ENCODE data around the gene LSM14A.

LSM14A gene

GRCh38 chr19:34224996-34225658, 52.8 kb downstream of the LSM14A start:
- H3K27me3 Mint-ChIP-seq, result no peaks in the 10 kb centered on the region
- H3K27ac Mint-ChIP-seq, result peak overlapping the region; percentile 77

DNA sequence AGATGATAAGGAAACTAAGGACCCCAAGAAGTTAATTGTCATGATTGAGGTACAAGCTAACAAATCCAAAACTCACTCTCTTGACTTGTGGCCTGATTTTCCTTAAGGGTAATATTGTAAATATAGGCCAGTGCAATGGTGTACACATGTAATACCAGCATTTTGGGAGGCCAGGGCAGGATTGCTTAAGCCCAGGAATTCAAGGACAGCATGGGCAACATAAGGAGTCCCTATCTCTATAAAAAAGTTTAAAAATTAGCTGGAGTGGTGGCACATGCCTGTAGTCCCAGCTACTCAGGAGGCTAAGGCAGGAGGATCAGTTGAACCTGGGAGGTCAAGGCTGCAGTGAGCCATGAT, 53.3 kb downstream of the LSM14A start:
- Mint-ChIP-seq H3K36me3 (ENCODE audit: low read depth) (peaks cover 81% of the 10 kb centered on the region), H3K4me1 (ENCODE audit: low read depth) (peaks cover 40% of the 10 kb centered on the region), H3K4me3 (peak overlapping the region; percentile 14), H3K27me3 (no peaks in the 10 kb centered on the region), H3K9me3 (no peaks in the 10 kb centered on the region), H3K27ac (peak overlapping the region; percentile 77)

More at GRCh38 chr19:34224996-34225658, 52.8 kb downstream of the LSM14A start:
- Mint-ChIP-seq H3K4me1 (ENCODE audit: low read depth) (peaks cover 44% of the 10 kb centered on the region), H3K36me3 (ENCODE audit: low read depth) (peaks cover 82% of the 10 kb centered on the region), H3K4me3 (peak overlapping the region; percentile 14), H3K9me3 (no peaks in the 10 kb centered on the region)

- Mint-ChIP-seq H3K9me3 (no peaks in the 10 kb centered on the region), H3K36me3 (ENCODE audit: low read depth) (peaks cover 83% of the 10 kb centered on the region), H3K4me3 (no peak overlapping the region), H3K27ac (peak overlapping the region; percentile 77), H3K27me3 (no peaks in the 10 kb centered on the region), H3K4me1 (ENCODE audit: low read depth) (peaks cover 38% of the 10 kb centered on the region)
Observed at GRCh38 chr19:34226036-34226435, 53.7 kb downstream of the LSM14A start.

- Mint-ChIP-seq H3K4me3 (no peak overlapping the region), H3K27me3 (no peaks in the 10 kb centered on the region), H3K36me3 (ENCODE audit: low read depth) (peaks cover 62% of the 10 kb centered on the region), H3K27ac (no peak overlapping the region), H3K9me3 (no peaks in the 10 kb centered on the region), H3K4me1 (ENCODE audit: low read depth) (peaks cover 55% of the 10 kb centered on the region)
Observed at GRCh38 chr19:34228347-34228746, 56.0 kb downstream of the LSM14A start.

- Mint-ChIP-seq H3K27ac (no peak overlapping the region), H3K27me3 (no peaks in the 10 kb centered on the region), H3K36me3 (ENCODE audit: low read depth) (peaks cover 60% of the 10 kb centered on the region), H3K4me1 (ENCODE audit: low read depth) (peaks cover 52% of the 10 kb centered on the region), H3K9me3 (no peaks in the 10 kb centered on the region), H3K4me3 (no peak overlapping the region)
Observed at GRCh38 chr19:34228762-34229161, 56.5 kb downstream of the LSM14A start.

DNA sequence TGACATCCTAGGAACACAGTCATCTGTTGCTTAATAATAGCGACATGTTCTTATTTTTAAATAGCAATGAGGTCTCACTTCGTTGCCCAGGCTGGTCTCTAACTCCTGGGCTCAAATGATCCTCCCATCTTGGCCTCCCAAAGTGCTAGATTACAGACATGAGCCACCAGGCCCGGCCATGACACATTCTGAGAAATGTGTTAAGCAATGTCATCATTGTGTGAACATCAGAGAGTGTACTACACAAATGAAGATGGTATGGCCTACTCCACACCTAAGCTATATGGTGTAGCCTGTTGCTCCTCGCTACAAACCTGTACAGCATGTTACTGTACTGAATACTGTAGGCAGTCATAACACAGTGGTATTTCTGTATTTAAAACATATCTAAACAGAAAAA, 57.4 kb downstream of the LSM14A start:
- no peaks in the 10 kb centered on the region for H3K9me3 Mint-ChIP-seq
- H3K27ac Mint-ChIP-seq, result peak overlapping the region; percentile 7
- H3K27me3 Mint-ChIP-seq, result no peaks in the 10 kb centered on the region
- H3K4me1 Mint-ChIP-seq (ENCODE audit: low read depth), result peaks cover 42% of the 10 kb centered on the region
- H3K4me3 Mint-ChIP-seq, result no peak overlapping the region
- H3K36me3 Mint-ChIP-seq (ENCODE audit: low read depth), result peaks cover 53% of the 10 kb centered on the region

DNA sequence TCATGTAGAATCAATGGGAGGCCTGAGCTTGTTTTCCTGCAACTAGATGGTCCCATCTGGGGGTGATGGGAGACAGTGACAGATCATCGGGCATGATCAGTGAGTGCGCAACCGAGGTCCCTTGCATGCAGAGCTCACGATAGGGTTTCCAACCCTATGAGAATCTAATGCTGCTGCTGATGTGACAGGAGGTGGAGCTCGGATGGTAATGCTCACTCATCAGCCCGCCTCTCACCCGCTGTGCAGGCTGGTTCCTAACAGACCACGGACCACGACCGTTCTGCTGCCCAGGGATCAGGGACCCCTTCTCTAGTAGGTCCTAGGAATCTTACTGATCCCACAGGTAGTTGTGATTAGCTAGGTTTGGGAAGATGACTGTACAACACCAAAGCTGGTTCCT, 58.5 kb downstream of the LSM14A start:
- Mint-ChIP-seq H3K27ac (no peak overlapping the region), H3K4me3 (no peak overlapping the region), H3K36me3 (ENCODE audit: low read depth) (peaks cover 45% of the 10 kb centered on the region), H3K4me1 (ENCODE audit: low read depth) (peaks cover 31% of the 10 kb centered on the region), H3K9me3 (no peaks in the 10 kb centered on the region), H3K27me3 (no peaks in the 10 kb centered on the region)

DNA sequence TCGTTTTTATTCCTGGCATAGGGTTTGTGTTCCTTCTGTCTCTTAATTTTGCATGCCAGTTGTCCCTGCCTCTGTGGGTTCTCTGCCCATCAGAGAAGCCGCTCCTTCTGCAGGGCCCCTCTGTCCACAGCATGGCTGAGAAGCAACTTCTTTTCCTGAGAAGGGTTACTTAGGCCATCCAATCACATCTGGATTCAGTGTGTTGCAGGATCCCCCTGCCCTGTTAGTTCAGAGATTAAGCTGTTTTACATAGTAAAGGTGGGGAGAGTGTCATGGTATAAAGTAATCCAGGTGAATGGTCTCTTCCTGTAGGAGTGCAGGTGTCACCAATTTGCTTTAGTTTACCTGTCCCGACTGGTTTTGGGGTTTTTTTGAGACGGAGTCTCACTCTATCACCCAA, 59.1 kb downstream of the LSM14A start:
- Mint-ChIP-seq H3K4me3 (no peak overlapping the region), H3K36me3 (ENCODE audit: low read depth) (peaks cover 45% of the 10 kb centered on the region), H3K4me1 (ENCODE audit: low read depth) (peaks cover 25% of the 10 kb centered on the region), H3K27me3 (no peaks in the 10 kb centered on the region), H3K27ac (no peak overlapping the region), H3K9me3 (no peaks in the 10 kb centered on the region)

- peak overlapping the region; percentile 54 for H3K4me3 Mint-ChIP-seq
- no peaks in the 10 kb centered on the region for H3K9me3 Mint-ChIP-seq
- peak overlapping the region; percentile 85 for H3K27ac Mint-ChIP-seq
- H3K27me3 Mint-ChIP-seq, result no peaks in the 10 kb centered on the region
- H3K4me1 Mint-ChIP-seq (ENCODE audit: low read depth), result peaks cover 19% of the 10 kb centered on the region
- H3K36me3 Mint-ChIP-seq (ENCODE audit: low read depth), result peaks cover 33% of the 10 kb centered on the region
Observed at GRCh38 chr19:34232566-34233481, 60.5 kb downstream of the LSM14A start.

GRCh38 chr19:34235425-34235940, 63.2 kb downstream of the LSM14A start:
- Mint-ChIP-seq H3K9me3 (no peaks in the 10 kb centered on the region), H3K27ac (no peak overlapping the region), H3K36me3 (ENCODE audit: low read depth) (peaks cover 9% of the 10 kb centered on the region), H3K4me1 (ENCODE audit: low read depth) (peaks cover 19% of the 10 kb centered on the region), H3K27me3 (no peaks in the 10 kb centered on the region), H3K4me3 (no peak overlapping the region)

- H3K27ac Mint-ChIP-seq, result no peak overlapping the region
- H3K27me3 Mint-ChIP-seq, result no peaks in the 10 kb centered on the region
- peaks cover 3% of the 10 kb centered on the region for H3K36me3 Mint-ChIP-seq (ENCODE audit: low read depth)
- H3K9me3 Mint-ChIP-seq, result no peaks in the 10 kb centered on the region
- no peak overlapping the region for H3K4me3 Mint-ChIP-seq
- H3K4me1 Mint-ChIP-seq (ENCODE audit: low read depth), result peaks cover 18% of the 10 kb centered on the region
Observed at GRCh38 chr19:34236035-34236987, 64.0 kb downstream of the LSM14A start.

DNA sequence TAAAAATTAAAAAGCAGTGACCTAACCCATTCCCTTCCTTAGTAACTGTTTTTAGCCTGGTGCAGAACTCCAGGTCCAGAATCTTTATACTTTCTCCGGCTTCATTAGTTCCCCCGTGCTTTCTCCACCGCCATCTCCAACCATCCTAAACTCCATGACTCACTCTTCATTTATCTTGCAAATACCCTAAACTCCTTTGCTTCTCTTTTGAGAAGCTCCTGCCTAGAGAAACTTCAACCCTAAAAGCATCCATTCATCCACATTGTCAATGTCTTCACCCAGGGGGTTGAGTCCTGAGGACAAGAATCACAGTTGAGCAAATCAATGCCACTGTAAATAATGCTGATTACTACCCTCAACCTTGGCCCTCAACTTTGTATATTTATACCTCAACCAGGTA, 65.0 kb downstream of the LSM14A start:
- H3K4me3 Mint-ChIP-seq, result no peak overlapping the region
- H3K4me1 Mint-ChIP-seq (ENCODE audit: low read depth), result peaks cover 11% of the 10 kb centered on the region
- no peaks in the 10 kb centered on the region for H3K9me3 Mint-ChIP-seq
- no peaks in the 10 kb centered on the region for H3K27me3 Mint-ChIP-seq
- H3K36me3 Mint-ChIP-seq (ENCODE audit: low read depth), result peaks cover 3% of the 10 kb centered on the region
- no peak overlapping the region for H3K27ac Mint-ChIP-seq

DNA sequence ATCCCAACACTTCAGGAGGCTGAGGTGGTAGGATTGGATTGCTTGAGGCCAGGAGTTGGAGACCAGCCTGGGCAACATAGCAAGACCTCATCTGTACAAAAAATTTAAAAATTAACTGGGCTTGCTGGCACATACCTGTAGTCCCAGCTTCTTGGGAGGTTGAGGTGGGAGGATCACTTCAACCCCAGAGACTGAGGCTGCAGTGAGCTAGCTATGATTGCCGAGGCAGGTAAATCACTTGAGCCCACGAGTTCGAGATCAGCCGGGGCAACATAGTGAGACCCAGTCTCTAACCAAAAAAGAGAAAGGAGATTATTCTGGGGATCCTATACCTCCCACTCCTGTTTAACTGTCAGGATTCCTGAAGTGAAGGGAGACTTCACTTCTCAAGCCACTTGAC, 65.6 kb downstream of the LSM14A start:
- peaks cover 3% of the 10 kb centered on the region for H3K36me3 Mint-ChIP-seq (ENCODE audit: low read depth)
- peaks cover 4% of the 10 kb centered on the region for H3K4me1 Mint-ChIP-seq (ENCODE audit: low read depth)
- H3K4me3 Mint-ChIP-seq, result no peak overlapping the region
- H3K27me3 Mint-ChIP-seq, result no peaks in the 10 kb centered on the region
- H3K9me3 Mint-ChIP-seq, result no peaks in the 10 kb centered on the region
- no peak overlapping the region for H3K27ac Mint-ChIP-seq

DNA sequence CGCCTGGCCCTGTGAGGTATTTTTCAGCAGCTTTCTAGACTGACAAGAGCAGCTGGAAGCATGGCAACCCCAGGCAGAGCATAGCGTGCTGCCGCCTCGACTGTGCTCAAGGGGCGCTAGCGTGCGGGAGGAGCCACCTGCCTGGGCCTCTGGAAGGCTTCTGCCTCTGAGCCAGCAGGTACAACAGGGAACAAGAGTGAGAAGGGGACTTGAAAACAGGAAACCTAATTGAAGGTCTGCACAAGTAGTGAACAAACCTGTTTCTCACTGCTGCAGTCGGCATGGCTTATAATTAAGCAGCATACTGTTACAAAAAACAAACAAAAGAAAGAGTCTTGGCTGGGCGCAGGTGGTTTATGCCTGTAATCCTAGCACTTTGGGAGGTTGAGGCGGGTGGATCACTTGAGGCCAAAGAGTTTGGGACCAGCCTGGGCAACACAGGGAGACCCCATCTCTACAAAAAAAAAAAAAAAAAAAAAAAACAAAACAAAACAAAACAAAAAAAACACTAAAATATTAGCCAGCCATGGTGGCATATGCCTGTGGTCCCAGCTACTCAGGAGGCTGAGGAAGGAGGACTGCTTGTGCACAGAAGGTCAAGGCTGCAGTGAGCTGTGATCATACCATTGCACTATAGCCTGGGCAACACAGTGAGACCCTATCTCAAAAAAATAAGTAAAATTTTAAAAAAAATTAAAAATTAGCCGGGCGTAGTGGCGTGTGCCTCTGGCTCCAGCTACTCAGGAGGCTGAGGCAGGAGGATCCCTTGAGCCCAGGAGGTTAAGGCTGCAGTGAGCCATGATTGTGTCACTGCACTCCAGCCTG, 69.4 kb downstream of the LSM14A start:
- Mint-ChIP-seq H3K4me1 (ENCODE audit: low read depth) (no peaks in the 10 kb centered on the region), H3K9me3 (no peaks in the 10 kb centered on the region), H3K36me3 (ENCODE audit: low read depth) (no peaks in the 10 kb centered on the region), H3K27ac (no peak overlapping the region), H3K27me3 (no peaks in the 10 kb centered on the region), H3K4me3 (no peak overlapping the region)

Data from stimulated activated naive CD8-positive, alpha-beta T cell treated with anti-CD3 and anti-CD28 coated beads, Interleukin-15, Interleukin-2, amounts not matched to agents 100 ng/mL and 50 ng/mL, for 24 hours (primary cell).